PC-9 (cell line): Measurements from ENCODE around the gene EXTL1.

ENCODE experiments used
- EZH2 ChIP-seq: fragments of 200-600 bp; sonication (generic); IDR thresholded peaks from 2 replicates; pipeline ENCODE4 v1.8.0; 2017; ENCODE audit warnings: antibody characterized with exemption, low read depth
- TF ChIP-seq, protein P1 (sequence below): fragments of 200-600 bp; sonication (generic); conservative IDR thresholded peaks from 2 replicates; pipeline ENCODE4 v1.6.1; 2017; ENCODE audit warnings: mixed run types, antibody characterized with exemption, mild to moderate bottlenecking, moderate library complexity

DNA sequence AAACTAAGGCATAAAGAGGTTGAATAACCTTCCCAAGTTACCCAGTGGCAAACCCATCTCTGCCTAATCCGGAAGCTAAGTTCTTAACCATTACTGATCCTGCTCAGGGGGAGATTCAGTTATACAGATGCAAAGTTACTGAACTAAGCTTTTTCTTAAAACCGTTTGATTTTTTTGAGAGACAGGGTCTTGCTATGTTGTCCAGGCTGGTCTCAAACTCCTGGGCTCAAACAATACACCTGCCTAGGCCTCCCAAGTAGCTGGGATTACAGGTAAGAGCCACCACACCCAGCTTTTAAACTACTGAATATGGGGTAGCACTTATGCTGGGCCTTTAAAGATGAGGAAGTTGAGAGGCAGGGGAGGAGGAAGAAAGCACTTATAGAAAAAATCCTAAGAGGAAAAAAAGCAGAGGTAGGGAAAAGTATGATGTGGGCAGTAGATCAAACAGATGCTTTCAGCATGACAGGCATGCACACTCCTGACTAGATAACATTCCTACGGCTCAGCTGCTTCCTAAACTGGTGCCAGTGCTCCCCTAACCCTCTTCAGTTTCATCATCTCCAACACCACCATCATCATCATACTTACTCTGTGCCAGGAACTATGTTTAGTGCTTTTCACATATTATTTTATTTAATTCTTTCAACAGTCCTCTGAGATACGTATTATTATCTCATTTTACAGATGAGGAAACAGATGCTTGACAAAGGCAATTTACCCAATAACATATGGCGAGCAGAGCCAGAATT is 29.5 kb upstream of the EXTL1 start:
- TF ChIP-seq, protein P1, sequence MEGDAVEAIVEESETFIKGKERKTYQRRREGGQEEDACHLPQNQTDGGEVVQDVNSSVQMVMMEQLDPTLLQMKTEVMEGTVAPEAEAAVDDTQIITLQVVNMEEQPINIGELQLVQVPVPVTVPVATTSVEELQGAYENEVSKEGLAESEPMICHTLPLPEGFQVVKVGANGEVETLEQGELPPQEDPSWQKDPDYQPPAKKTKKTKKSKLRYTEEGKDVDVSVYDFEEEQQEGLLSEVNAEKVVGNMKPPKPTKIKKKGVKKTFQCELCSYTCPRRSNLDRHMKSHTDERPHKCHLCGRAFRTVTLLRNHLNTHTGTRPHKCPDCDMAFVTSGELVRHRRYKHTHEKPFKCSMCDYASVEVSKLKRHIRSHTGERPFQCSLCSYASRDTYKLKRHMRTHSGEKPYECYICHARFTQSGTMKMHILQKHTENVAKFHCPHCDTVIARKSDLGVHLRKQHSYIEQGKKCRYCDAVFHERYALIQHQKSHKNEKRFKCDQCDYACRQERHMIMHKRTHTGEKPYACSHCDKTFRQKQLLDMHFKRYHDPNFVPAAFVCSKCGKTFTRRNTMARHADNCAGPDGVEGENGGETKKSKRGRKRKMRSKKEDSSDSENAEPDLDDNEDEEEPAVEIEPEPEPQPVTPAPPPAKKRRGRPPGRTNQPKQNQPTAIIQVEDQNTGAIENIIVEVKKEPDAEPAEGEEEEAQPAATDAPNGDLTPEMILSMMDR, result no peak
- no peak for TF ChIP-seq EZH2
